GM19193 (cell line): ENCODE results near the gene TOMM40L.

Source experiments
- POLR2A ChIP-seq: IDR thresholded peaks from 4 replicates; pipeline ENCODE4 v1.6.1; 2011; ENCODE audit not compliant: insufficient read depth, insufficient read length; ENCODE audit errors: extremely low read depth

Gene TOMM40L

DNA sequence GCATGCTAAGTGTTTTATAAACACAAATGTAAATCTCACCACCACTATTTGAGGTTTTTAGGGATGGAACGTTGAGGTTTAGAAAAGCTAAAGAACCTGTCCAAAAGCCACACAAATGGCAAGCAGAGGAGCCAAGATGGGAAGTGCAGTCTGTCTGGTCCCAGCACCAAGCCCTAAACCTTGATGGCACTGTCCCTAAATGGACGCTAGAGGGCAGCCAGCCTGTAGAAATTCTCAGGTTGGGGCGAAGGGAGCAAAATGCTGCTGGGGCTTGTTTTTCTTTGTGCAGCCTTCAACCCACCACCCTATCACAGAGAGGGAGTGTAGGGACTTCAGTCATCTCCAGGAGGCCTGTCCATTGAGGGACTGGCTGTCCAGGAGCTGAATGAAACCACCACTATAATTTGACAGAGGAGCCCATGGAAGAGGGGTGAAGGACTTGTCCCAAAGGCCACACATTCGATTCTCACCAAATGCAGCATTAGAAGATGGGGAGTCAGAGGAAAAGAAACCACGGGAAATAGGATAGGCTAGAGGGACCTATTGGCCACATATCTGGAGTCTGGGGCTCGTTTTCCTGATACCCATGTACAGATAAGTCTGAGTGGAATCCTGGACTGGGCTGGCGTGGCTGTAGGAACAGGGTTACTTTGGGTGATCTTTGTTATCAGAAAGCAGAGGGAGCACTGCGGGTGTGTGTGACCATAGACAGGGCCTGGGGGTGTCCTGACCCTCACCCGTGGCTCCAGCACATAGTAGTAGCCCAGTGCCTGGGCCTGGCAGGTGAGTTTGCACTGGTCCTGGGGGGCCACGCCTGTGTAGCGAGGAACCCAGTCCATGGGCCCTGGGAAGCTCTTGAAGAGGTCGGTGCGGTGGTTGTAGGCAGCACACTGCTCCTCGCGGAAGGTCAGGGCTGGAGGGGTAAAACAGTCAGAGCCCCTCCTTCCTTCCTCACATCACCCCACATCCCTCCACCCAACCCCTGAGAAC, 33.1 kb upstream of the TOMM40L start:
- no peak for TF ChIP-seq POLR2A

DNA sequence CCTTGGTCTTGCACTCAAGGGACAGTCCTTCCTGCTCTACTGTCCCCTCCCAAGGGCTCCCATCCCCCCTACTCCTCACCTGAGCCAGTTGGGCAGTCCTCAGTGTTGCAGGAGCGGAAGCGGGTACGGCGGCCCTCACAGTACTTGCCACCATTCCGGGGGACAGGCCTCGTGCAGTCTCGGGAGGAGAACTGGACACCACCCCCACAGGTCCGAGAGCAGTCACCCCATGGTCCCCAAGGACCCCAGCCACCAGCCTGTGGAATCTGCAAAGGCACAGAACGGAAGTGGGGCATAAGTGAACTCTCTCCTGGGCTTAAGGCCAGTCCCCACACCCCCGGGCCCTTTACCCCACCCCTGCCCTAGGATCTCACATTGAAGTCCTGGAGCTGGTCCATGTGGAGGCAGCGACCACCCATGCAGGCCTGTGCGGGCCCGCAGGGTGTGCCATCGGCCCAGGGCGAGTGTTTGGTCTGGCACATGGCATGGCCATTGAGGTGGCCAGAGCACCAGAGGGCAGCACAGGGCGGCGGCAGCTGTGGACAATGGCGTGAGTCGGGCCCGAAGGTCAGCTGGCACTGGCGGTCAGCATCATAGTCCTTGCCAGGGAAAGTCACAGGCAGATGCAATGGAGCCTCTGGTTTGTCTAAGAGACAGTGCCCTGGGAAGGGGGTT, 32.2 kb upstream of the TOMM40L start:
- no peak for TF ChIP-seq POLR2A

- TF ChIP-seq POLR2A, result no peak
Observed at GRCh38 chr1:161195171-161195570, 30.7 kb upstream of the TOMM40L start.

- no peak for TF ChIP-seq POLR2A
Observed at GRCh38 chr1:161196111-161196510, 29.7 kb upstream of the TOMM40L start.

DNA sequence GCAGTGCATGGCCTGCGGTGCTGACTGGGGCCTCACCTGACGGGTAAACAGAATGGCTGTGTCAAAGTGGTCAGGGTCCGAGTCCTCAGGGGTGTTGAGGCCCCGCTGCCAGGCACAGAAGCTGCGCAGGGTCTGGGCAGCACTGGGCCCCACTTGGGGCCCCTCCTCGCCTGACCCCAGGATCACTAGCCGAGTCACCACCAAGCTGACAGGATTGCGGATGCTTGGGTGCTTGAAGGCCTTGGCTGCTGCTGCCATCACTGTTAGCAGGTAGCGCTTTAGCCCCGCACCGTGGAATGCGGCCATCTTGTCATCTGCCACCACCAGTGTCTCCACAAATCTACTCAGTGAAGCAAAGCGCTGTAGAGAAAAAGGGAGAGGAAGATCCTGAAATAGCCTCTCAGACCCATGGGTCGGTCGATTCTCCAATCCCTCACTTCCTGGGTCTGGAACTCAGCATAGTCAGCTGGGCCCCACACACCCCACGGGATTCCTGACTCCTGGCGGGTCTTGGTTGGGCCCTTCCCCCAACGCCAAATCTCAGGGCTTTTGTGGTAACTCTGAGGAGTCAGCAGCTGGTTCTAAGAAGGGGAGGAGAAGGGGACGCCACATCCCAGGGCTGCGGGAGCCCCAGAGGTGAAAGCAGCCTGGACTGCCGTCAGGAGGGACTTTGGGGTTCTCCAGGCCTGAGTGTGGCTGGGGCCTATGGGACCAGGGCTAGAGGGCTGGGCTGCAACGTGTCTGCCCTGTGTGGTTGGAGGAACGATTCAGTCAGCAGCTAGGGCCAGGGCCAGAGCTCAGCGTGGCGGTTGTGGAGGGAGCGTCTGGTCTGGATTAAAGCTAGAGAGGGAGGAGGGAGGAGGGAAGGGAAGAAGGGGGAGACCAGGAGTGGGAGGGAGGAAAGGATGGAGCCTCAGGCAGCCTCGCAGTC, 29.1 kb upstream of the TOMM40L start:
- no peak for TF ChIP-seq POLR2A

GRCh38 chr1:161197560-161198193, 28.2 kb upstream of the TOMM40L start:
- TF ChIP-seq POLR2A, result no peak

DNA sequence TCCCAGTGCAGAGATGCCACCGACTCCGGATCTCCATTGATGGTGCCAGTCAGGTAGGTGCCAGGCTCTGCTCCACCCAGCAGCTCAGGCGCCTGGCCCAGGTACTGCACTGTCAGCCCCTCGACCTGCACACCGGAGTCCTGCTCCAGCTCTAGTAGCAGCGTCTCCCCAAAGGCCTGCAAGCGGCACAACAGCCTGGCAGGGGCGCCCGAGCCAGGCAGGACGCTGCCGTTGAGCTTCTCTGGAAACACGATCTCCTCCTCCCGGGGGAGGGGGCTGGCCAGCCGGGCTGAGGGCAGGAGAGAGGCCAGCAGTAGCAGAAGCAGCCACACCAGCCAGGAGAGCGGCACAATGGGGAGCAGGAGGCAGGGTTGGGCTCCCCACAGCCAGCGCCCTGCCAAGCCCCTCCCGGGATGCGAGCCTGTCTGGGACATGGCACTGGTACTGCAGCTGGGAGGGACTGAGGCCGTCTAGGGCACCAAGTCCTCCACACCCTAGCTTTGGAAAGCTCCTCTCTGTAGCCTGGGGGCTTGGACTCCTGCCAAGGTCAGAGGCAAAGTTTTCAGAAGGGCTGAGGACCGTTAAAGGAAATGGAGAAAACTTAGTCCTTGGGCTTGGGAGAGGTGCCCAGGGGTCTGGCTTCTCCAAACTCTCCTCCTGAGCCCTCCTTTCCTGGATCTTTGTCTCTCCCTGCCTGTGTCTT, 27.5 kb upstream of the TOMM40L start:
- no peak for TF ChIP-seq POLR2A

- TF ChIP-seq POLR2A, result no peak
Observed at GRCh38 chr1:161198897-161199431, 26.9 kb upstream of the TOMM40L start, which contains the start of gene ADAMTS4. Gene ADAMTS4 (minus strand): TSS chr1:161199054. CDS start chr1:161198627, 427 bp downstream.

GRCh38 chr1:161199506-161200139, 26.2 kb upstream of the TOMM40L start:
- no peak for TF ChIP-seq POLR2A

DNA sequence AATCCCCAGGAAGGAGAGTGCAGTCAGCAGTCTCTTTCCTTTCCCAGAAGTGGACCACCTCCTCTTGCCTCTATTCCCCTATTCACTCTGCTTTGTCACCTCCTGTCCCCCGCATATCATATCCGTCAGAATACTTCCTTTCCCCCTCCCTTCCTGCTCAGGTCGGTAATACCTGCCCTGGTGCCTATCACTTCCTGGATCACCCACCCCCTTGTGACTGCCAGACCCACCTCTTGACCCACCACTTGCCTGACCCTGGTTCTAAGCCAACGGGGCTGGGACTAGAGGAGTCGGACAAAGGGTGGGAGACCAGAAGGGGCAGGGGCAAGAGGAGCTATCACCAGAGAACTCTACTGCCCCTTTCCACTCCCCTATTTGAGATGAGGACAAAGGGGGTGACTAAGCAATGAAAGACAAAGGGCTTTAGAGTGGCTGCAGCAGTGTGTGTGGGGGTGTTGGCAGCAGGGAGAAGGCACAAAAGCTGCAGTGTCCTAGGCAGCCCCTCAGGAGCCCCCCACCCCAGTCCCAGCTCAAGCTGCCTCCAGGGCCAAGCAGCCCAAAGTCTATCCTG, 25.4 kb upstream of the TOMM40L start:
- no peak for TF ChIP-seq POLR2A

GRCh38 chr1:161200992-161201835, 24.6 kb upstream of the TOMM40L start:
- TF ChIP-seq POLR2A, result no peak
